ENCODE measurements around the gene GCGR.
A peak's percentile ranks its signal among the peaks of the same experiment; 100 is the strongest.

Gene GCGR

GRCh38 chr17:81860756-81861568 lies 57.0 kb downstream of the GCGR start (continued):
- TF ChIP-seq, protein P1, sequence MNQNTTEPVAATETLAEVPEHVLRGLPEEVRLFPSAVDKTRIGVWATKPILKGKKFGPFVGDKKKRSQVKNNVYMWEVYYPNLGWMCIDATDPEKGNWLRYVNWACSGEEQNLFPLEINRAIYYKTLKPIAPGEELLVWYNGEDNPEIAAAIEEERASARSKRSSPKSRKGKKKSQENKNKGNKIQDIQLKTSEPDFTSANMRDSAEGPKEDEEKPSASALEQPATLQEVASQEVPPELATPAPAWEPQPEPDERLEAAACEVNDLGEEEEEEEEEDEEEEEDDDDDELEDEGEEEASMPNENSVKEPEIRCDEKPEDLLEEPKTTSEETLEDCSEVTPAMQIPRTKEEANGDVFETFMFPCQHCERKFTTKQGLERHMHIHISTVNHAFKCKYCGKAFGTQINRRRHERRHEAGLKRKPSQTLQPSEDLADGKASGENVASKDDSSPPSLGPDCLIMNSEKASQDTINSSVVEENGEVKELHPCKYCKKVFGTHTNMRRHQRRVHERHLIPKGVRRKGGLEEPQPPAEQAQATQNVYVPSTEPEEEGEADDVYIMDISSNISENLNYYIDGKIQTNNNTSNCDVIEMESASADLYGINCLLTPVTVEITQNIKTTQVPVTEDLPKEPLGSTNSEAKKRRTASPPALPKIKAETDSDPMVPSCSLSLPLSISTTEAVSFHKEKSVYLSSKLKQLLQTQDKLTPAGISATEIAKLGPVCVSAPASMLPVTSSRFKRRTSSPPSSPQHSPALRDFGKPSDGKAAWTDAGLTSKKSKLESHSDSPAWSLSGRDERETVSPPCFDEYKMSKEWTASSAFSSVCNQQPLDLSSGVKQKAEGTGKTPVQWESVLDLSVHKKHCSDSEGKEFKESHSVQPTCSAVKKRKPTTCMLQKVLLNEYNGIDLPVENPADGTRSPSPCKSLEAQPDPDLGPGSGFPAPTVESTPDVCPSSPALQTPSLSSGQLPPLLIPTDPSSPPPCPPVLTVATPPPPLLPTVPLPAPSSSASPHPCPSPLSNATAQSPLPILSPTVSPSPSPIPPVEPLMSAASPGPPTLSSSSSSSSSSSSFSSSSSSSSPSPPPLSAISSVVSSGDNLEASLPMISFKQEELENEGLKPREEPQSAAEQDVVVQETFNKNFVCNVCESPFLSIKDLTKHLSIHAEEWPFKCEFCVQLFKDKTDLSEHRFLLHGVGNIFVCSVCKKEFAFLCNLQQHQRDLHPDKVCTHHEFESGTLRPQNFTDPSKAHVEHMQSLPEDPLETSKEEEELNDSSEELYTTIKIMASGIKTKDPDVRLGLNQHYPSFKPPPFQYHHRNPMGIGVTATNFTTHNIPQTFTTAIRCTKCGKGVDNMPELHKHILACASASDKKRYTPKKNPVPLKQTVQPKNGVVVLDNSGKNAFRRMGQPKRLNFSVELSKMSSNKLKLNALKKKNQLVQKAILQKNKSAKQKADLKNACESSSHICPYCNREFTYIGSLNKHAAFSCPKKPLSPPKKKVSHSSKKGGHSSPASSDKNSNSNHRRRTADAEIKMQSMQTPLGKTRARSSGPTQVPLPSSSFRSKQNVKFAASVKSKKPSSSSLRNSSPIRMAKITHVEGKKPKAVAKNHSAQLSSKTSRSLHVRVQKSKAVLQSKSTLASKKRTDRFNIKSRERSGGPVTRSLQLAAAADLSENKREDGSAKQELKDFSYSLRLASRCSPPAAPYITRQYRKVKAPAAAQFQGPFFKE (tag by site-specific recombination; IDR thresholded peaks at IDR 0.05; ENCODE audit: borderline replicate concordance), result no peak
- TF ChIP-seq GFI1B (tag by site-specific recombination; IDR thresholded peaks at IDR 0.05) (no peak), ZNF76 (tag by site-specific recombination; IDR thresholded peaks at IDR 0.05; ENCODE audit: borderline replicate concordance, low read depth) (peak; percentile 39), ZNF157 (tag by site-specific recombination; IDR thresholded peaks at IDR 0.05) (no peak), YY2 (tag by site-specific recombination; IDR thresholded peaks at IDR 0.05) (peak; percentile 57), ZBTB21 (tag by site-specific recombination; IDR thresholded peaks at IDR 0.05) (peak; percentile 61), ZNF639 (tag by site-specific recombination; IDR thresholded peaks at IDR 0.05) (no peak), ZNF16 (tag by site-specific recombination; IDR thresholded peaks at IDR 0.05; ENCODE audit: low read depth) (no peak), HOXC10 (CRISPR knock-in tag; IDR thresholded peaks at IDR 0.05) (no peak), RBAK (tag by site-specific recombination; IDR thresholded peaks at IDR 0.05) (no peak), ZNF629 (tag by site-specific recombination; IDR thresholded peaks at IDR 0.05) (peak; percentile 82), ZNF223 (tag by site-specific recombination; IDR thresholded peaks at IDR 0.05) (peak; percentile 85), TRIM28 (IDR thresholded peaks at IDR 0.05; ENCODE audit: borderline replicate concordance, low read length) (no peak), ZNF114 (tag by site-specific recombination; IDR thresholded peaks at IDR 0.05) (no peak), ZNF776 (tag by site-specific recombination; IDR thresholded peaks at IDR 0.05; ENCODE audit: borderline replicate concordance) (no peak), ZNF426 (tag by site-specific recombination; IDR thresholded peaks at IDR 0.05) (no peak), OSR2 (tag by site-specific recombination; IDR thresholded peaks at IDR 0.05) (peak; percentile 99), PRDM4 (tag by site-specific recombination; IDR thresholded peaks at IDR 0.05) (peak; percentile 21; the same call in 1 of the 2 replicates), ZNF404 (tag by site-specific recombination; IDR thresholded peaks at IDR 0.05) (no peak), ZNF140 (tag by site-specific recombination; IDR thresholded peaks at IDR 0.05) (no peak), KLF8 (tag by site-specific recombination; IDR thresholded peaks at IDR 0.05) (peak; percentile 73; the same call in 1 of the 2 replicates), ZFP37 (tag by site-specific recombination; IDR thresholded peaks at IDR 0.05) (no peak)
- TF ChIP-seq, protein P2, sequence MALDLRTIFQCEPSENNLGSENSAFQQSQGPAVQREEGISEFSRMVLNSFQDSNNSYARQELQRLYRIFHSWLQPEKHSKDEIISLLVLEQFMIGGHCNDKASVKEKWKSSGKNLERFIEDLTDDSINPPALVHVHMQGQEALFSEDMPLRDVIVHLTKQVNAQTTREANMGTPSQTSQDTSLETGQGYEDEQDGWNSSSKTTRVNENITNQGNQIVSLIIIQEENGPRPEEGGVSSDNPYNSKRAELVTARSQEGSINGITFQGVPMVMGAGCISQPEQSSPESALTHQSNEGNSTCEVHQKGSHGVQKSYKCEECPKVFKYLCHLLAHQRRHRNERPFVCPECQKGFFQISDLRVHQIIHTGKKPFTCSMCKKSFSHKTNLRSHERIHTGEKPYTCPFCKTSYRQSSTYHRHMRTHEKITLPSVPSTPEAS (tag by site-specific recombination; IDR thresholded peaks at IDR 0.05), result no peak
- TF ChIP-seq, protein P3, sequence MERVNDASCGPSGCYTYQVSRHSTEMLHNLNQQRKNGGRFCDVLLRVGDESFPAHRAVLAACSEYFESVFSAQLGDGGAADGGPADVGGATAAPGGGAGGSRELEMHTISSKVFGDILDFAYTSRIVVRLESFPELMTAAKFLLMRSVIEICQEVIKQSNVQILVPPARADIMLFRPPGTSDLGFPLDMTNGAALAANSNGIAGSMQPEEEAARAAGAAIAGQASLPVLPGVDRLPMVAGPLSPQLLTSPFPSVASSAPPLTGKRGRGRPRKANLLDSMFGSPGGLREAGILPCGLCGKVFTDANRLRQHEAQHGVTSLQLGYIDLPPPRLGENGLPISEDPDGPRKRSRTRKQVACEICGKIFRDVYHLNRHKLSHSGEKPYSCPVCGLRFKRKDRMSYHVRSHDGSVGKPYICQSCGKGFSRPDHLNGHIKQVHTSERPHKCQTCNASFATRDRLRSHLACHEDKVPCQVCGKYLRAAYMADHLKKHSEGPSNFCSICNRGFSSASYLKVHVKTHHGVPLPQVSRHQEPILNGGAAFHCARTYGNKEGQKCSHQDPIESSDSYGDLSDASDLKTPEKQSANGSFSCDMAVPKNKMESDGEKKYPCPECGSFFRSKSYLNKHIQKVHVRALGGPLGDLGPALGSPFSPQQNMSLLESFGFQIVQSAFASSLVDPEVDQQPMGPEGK (tag by site-specific recombination; IDR thresholded peaks at IDR 0.05), result peak; percentile 89
- TF ChIP-seq, protein P4, sequence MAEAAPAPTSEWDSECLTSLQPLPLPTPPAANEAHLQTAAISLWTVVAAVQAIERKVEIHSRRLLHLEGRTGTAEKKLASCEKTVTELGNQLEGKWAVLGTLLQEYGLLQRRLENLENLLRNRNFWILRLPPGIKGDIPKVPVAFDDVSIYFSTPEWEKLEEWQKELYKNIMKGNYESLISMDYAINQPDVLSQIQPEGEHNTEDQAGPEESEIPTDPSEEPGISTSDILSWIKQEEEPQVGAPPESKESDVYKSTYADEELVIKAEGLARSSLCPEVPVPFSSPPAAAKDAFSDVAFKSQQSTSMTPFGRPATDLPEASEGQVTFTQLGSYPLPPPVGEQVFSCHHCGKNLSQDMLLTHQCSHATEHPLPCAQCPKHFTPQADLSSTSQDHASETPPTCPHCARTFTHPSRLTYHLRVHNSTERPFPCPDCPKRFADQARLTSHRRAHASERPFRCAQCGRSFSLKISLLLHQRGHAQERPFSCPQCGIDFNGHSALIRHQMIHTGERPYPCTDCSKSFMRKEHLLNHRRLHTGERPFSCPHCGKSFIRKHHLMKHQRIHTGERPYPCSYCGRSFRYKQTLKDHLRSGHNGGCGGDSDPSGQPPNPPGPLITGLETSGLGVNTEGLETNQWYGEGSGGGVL (tag by site-specific recombination; IDR thresholded peaks at IDR 0.05), result no peak
